Measurements from ENCODE around the gene STAT2. TPM values are rescaled to one million over a fixed set of nuclear protein-coding genes. Genes with fewer than 3 reads are reported as not detected.

The STAT2 gene
- total and polyA plus RNA-seq, 2 of the 4 experiments (the other 2 are of a cell fraction): 99.3 to 182 TPM

DNA sequence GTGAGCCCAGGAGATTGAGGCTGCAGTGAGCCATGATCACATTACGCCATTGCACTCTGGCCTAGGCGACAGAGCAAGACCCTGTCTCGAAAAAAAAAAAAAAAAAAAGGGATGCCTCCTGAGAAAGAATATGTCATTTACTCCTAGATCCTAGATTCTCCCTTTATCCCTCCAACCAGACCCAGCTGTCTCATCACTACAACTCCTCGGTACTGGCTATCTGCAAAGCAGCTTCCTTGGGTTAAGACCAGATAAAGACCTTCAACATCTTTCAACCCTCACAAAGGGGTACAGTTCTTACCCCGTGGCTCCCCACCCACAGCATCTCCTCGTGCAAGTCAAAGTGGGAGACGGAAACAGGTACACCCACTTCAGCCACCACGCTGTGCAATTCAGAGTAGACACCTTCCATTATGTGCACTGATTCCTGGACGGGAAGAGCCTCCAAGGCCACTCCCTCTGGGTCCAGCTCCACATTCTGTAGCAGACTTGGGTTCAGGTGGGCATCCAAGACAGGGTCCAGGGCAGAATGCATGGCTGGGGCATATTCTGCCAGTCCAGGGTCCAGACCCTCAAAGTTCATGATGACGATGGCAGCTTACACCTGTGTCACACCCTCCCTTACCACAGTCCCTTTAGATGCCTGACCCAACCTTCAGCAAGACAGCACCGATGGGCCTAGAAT is 27.3 kb downstream of the STAT2 start:
- H3K18ac ChIP-seq (ENCODE audit: low read depth, low read length): no peak overlapping the region
- peak overlapping the region; percentile 89 for H3K14ac ChIP-seq (replicated peaks; ENCODE audit: low read depth, low read length)
- intact Hi-C loops (cut with micrococcal nuclease): no loop called here
- H3K9ac ChIP-seq (ENCODE audit: low read depth, low read length): peak overlapping the region; percentile 67
- peak overlapping the region; percentile 43; the same call in 1 of the 2 replicates for H3K23ac ChIP-seq (ENCODE audit: low read depth, low read length)
- peak overlapping the region; percentile 88; the same call in 1 of the 2 replicates for H3K56ac ChIP-seq (ENCODE audit: extremely low read depth, insufficient read depth, low read length)
- peak overlapping the region; percentile 98 for H4K5ac ChIP-seq (ENCODE audit: low read depth, low read length)
- peak overlapping the region; percentile 99 to 100 for H4K8ac ChIP-seq (ENCODE audit: low read depth in 2 of 2, low read length in 2 of 2)
- no peaks in the 10 kb centered on the region for H3K27me3 ChIP-seq (ENCODE audit: control insufficient read depth, insufficient read depth, low read length)
- TF ChIP-seq MAFK (IDR thresholded peaks at IDR 0.05; ENCODE audit: low read depth, low read length): no peak
- peak overlapping the region; percentile 73; the same call in 1 of the 2 replicates for H2BK20ac ChIP-seq (ENCODE audit: low read depth, low read length)
- peak overlapping the region; percentile 78; the same call in 1 of the 2 replicates for H2BK120ac ChIP-seq (ENCODE audit: low read depth, low read length)
- H2AK9ac ChIP-seq (replicated peaks; ENCODE audit: low read depth, low read length, poor library complexity): peak overlapping the region; percentile 96
- H3K4ac ChIP-seq (ENCODE audit: low read depth, low read length): peak overlapping the region; percentile 100
- H2BK15ac ChIP-seq (ENCODE audit: low read depth, low read length): peak overlapping the region; percentile 74; the same call in 1 of the 3 replicates
- H3K9me1 ChIP-seq (ENCODE audit: insufficient read depth, low read length): peaks cover 10% of the 10 kb centered on the region
- H2AFZ ChIP-seq (replicated peaks; ENCODE audit: low read length, poor library complexity): peak overlapping the region; percentile 88
- peak overlapping the region; percentile 93 for H3K4me2 ChIP-seq (ENCODE audit: low read depth, low read length)
- DNase-seq: no peak
- no peaks in the 10 kb centered on the region for H3K9me3 ChIP-seq (ENCODE audit: control insufficient read depth, insufficient read depth, low read length)
- dilution Hi-C loops (cut with HindIII; ENCODE audit: low sequenced_read_pairs, unreplicated experiment): no loop called here
- peak overlapping the region; percentile 99 for H2AK5ac ChIP-seq (ENCODE audit: low read depth, low read length)
- H2BK5ac ChIP-seq (ENCODE audit: low read depth, low read length, poor library complexity, severe bottlenecking): peak overlapping the region; percentile 60
- no peak for ATAC-seq (ENCODE audit: low read depth)
- no peaks in the 10 kb centered on the region for H3K36me3 ChIP-seq (ENCODE audit: control insufficient read depth, insufficient read depth, low read length)
- peaks cover 10 to 24% of the 10 kb centered on the region in 2 experiments; a peak in 3 of 4 replicates for H3K79me1 ChIP-seq (ENCODE audit: low read depth in 1 of 2, low read length in 2 of 2)
- peak overlapping the region; percentile 56; the same call in 1 of the 2 replicates for H3K4me3 ChIP-seq (ENCODE audit: insufficient read depth, low read depth, low read length)
- peak overlapping the region; percentile 74 for H3K27ac ChIP-seq (ENCODE audit: insufficient read depth, low read length)
- ChIA-PET CTCF (no interaction called here), POLR2A (ENCODE audit: unreplicated experiment) (no interaction called here)
- WGBS, 2 experiments (ENCODE audit: extremely low coverage in 2 of 2, insufficient read length in 1 of 2): 89% methylated on average over 3 of the region's 11 CpGs; no CpG with 5 or more reads in 1 of the 2 experiments
- H3K4me1 ChIP-seq (ENCODE audit: control insufficient read depth, insufficient read depth, low read length): peaks cover 5% of the 10 kb centered on the region; the same call in 1 of the 2 replicates
- no peaks in the 10 kb centered on the region for H4K20me1 ChIP-seq (ENCODE audit: insufficient read depth, low read length)
- BruUV-seq (replicated peaks): no TSS peak
- in situ Hi-C loops (cut with MboI; ENCODE audit: low sequenced_read_pairs): no loop called here
- peak overlapping the region; percentile 99 for H4K91ac ChIP-seq (ENCODE audit: insufficient read depth, low read depth, low read length)

Measured in IMR-90 (cell line).